Measurements from ENCODE around the gene DES. TPM values are rescaled to one million over a fixed set of nuclear protein-coding genes. Genes with fewer than 3 reads are reported as not detected.

DES gene
- total RNA-seq, 2 donors from 2014 or later = not detected

GRCh38 chr2:219442256-219443015 lies 24.3 kb downstream of the DES start:
- Mint-ChIP-seq H3K4me3 (peak overlapping the region; percentile 68), H3K9me3 (no peaks in the 10 kb centered on the region), H3K27me3 (peaks cover 18 to 36% of the 10 kb centered on the region in 2 donors), H3K27ac (peak overlapping the region in 1 of 2 donors; percentile 62), H3K36me3 (no peaks in the 10 kb centered on the region), H3K4me1 (ENCODE audit: low read depth in 2 of 2) (peaks cover 7 to 13% of the 10 kb centered on the region in 2 donors)
- ATAC-seq (no peak), DNase-seq (ENCODE audit: low spot score) (no peak)

GRCh38 chr2:219443016-219443696 lies 25.0 kb downstream of the DES start:
- H3K4me1 Mint-ChIP-seq (ENCODE audit: low read depth in 2 of 2) = peaks cover 7 to 13% of the 10 kb centered on the region in 2 donors
- ATAC-seq (no peak), DNase-seq (ENCODE audit: low spot score) (no peak)
- no peaks in the 10 kb centered on the region for H3K9me3 Mint-ChIP-seq
- no peaks in the 10 kb centered on the region for H3K36me3 Mint-ChIP-seq
- H3K27me3 Mint-ChIP-seq = peaks cover 18 to 36% of the 10 kb centered on the region in 2 donors
- peak overlapping the region; percentile 68 for H3K4me3 Mint-ChIP-seq
- H3K27ac Mint-ChIP-seq = peak overlapping the region in 1 of 2 donors; percentile 62

- H3K27ac Mint-ChIP-seq = no peak overlapping the region
- no peak overlapping the region for H3K4me3 Mint-ChIP-seq
- H3K4me1 Mint-ChIP-seq (ENCODE audit: low read depth in 2 of 2) = peaks cover 7 to 13% of the 10 kb centered on the region in 2 donors
- no peak for ATAC-seq
- DNase-seq (ENCODE audit: low spot score) = no peak
- peaks cover 18 to 36% of the 10 kb centered on the region in 2 donors for H3K27me3 Mint-ChIP-seq
- H3K9me3 Mint-ChIP-seq = no peaks in the 10 kb centered on the region
- no peaks in the 10 kb centered on the region for H3K36me3 Mint-ChIP-seq
Measured at GRCh38 chr2:219443697-219444023, 25.5 kb downstream of the DES start.

- no peak for ATAC-seq
- no peaks in the 10 kb centered on the region for H3K9me3 Mint-ChIP-seq
- no peak overlapping the region for H3K4me3 Mint-ChIP-seq
- H3K27me3 Mint-ChIP-seq = peaks cover 22 to 41% of the 10 kb centered on the region in 2 donors
- H3K36me3 Mint-ChIP-seq = no peaks in the 10 kb centered on the region
- H3K4me1 Mint-ChIP-seq (ENCODE audit: low read depth in 2 of 2) = peaks cover 7 to 13% of the 10 kb centered on the region in 2 donors
- DNase-seq (ENCODE audit: low spot score) = no peak
- no peak overlapping the region for H3K27ac Mint-ChIP-seq
Measured at GRCh38 chr2:219444566-219445091, 26.5 kb downstream of the DES start.

GRCh38 chr2:219445220-219445640 lies 27.1 kb downstream of the DES start:
- Mint-ChIP-seq H3K36me3 (no peaks in the 10 kb centered on the region), H3K27me3 (peaks cover 28 to 43% of the 10 kb centered on the region in 2 donors), H3K9me3 (no peaks in the 10 kb centered on the region), H3K27ac (no peak overlapping the region), H3K4me1 (ENCODE audit: low read depth in 2 of 2) (peaks cover 7 to 13% of the 10 kb centered on the region in 2 donors), H3K4me3 (no peak overlapping the region)
- no peak for DNase-seq (ENCODE audit: low spot score)
- no peak for ATAC-seq

- no peaks in the 10 kb centered on the region for H3K36me3 Mint-ChIP-seq
- ATAC-seq (no peak), DNase-seq (ENCODE audit: low spot score) (no peak)
- H3K27me3 Mint-ChIP-seq = peaks cover 29 to 39% of the 10 kb centered on the region in 2 donors
- H3K4me3 Mint-ChIP-seq = no peak overlapping the region
- no peak overlapping the region for H3K27ac Mint-ChIP-seq
- H3K4me1 Mint-ChIP-seq (ENCODE audit: low read depth in 2 of 2) = peaks cover 2 to 7% of the 10 kb centered on the region in 2 donors
- no peaks in the 10 kb centered on the region for H3K9me3 Mint-ChIP-seq
Measured at GRCh38 chr2:219446101-219446504, 27.9 kb downstream of the DES start.

GRCh38 chr2:219446689-219447088 lies 28.5 kb downstream of the DES start:
- peaks cover 26 to 34% of the 10 kb centered on the region in 2 donors for H3K27me3 Mint-ChIP-seq
- H3K4me3 Mint-ChIP-seq = no peak overlapping the region
- no peak for ATAC-seq

GRCh38 chr2:219447242-219448098 lies 29.3 kb downstream of the DES start:
- peaks cover 24 to 32% of the 10 kb centered on the region in 2 donors for H3K27me3 Mint-ChIP-seq
- H3K27ac Mint-ChIP-seq = no peak overlapping the region
- H3K4me1 Mint-ChIP-seq (ENCODE audit: low read depth in 2 of 2) = peaks cover 0 to 5% of the 10 kb centered on the region in 2 donors
- no peak overlapping the region for H3K4me3 Mint-ChIP-seq
- no peak for ATAC-seq
- DNase-seq (ENCODE audit: low spot score) = no peak
- no peaks in the 10 kb centered on the region for H3K36me3 Mint-ChIP-seq
- no peaks in the 10 kb centered on the region for H3K9me3 Mint-ChIP-seq

More at GRCh38 chr2:219446689-219447088, 28.5 kb downstream of the DES start:
- Mint-ChIP-seq H3K36me3 (no peaks in the 10 kb centered on the region), H3K9me3 (no peaks in the 10 kb centered on the region), H3K4me1 (ENCODE audit: low read depth in 2 of 2) (peaks cover 0 to 5% of the 10 kb centered on the region in 2 donors), H3K27ac (no peak overlapping the region)
- DNase-seq (ENCODE audit: low spot score) = no peak

GRCh38 chr2:219448099-219448775 lies 30.1 kb downstream of the DES start:
- H3K27me3 Mint-ChIP-seq = peaks cover 17 to 26% of the 10 kb centered on the region in 2 donors
- ATAC-seq (no peak), DNase-seq (ENCODE audit: low spot score) (no peak)
- H3K4me1 Mint-ChIP-seq (ENCODE audit: low read depth in 2 of 2) = no peaks in the 10 kb centered on the region
- no peaks in the 10 kb centered on the region for H3K9me3 Mint-ChIP-seq
- no peak overlapping the region for H3K27ac Mint-ChIP-seq
- H3K4me3 Mint-ChIP-seq = no peak overlapping the region
- no peaks in the 10 kb centered on the region for H3K36me3 Mint-ChIP-seq

- Mint-ChIP-seq H3K27ac (no peak overlapping the region), H3K27me3 (peaks cover 17 to 28% of the 10 kb centered on the region in 2 donors), H3K4me1 (ENCODE audit: low read depth in 2 of 2) (no peaks in the 10 kb centered on the region), H3K9me3 (no peaks in the 10 kb centered on the region), H3K4me3 (no peak overlapping the region), H3K36me3 (no peaks in the 10 kb centered on the region)
- ATAC-seq (peak in 1 of 2 donors; percentile 15), DNase-seq (ENCODE audit: low spot score) (no peak)
Measured at GRCh38 chr2:219448776-219449341, 30.7 kb downstream of the DES start.

- Mint-ChIP-seq H3K36me3 (no peaks in the 10 kb centered on the region), H3K9me3 (no peaks in the 10 kb centered on the region), H3K27me3 (peaks cover 17 to 25% of the 10 kb centered on the region in 2 donors), H3K27ac (no peak overlapping the region), H3K4me1 (ENCODE audit: low read depth in 2 of 2) (no peaks in the 10 kb centered on the region), H3K4me3 (no peak overlapping the region)
- no peak for ATAC-seq
- DNase-seq (ENCODE audit: low spot score) = no peak
Measured at GRCh38 chr2:219449609-219450008, 31.4 kb downstream of the DES start.

- no peaks in the 10 kb centered on the region for H3K4me1 Mint-ChIP-seq (ENCODE audit: low read depth in 2 of 2)
- H3K4me3 Mint-ChIP-seq = no peak overlapping the region
- no peak for ATAC-seq
- no peak for DNase-seq (ENCODE audit: low spot score)
- H3K27ac Mint-ChIP-seq = no peak overlapping the region
- H3K27me3 Mint-ChIP-seq = peaks cover 14 to 17% of the 10 kb centered on the region in 2 donors
- no peaks in the 10 kb centered on the region for H3K9me3 Mint-ChIP-seq
- H3K36me3 Mint-ChIP-seq = no peaks in the 10 kb centered on the region
Measured at GRCh38 chr2:219451661-219452360, 33.6 kb downstream of the DES start.

Data from natural killer cell treated with Interleukin-12 subunit alpha and Interleukin-12 subunit beta and Interleukin-15 and Interleukin-18, amount 100 ng/mL, for 72 hours (primary cell).